DOHH2 (cell line): ENCODE results near the gene PAQR5.
A peak's percentile ranks its signal among the peaks of the same experiment; 100 is the strongest.

Experiments
- H3F3A ChIP-seq: fragments of 200-600 bp; sonication (generic), shearing (Covaris generic); 2 replicates; pipeline ENCODE4 v1.6.0; 2016; ENCODE audit warnings: antibody characterized with exemption, mild to moderate bottlenecking; ENCODE audit not compliant: control insufficient read depth, insufficient read depth
- H3K27ac ChIP-seq: fragments of 200-600 bp; sonication (generic); 2 replicates; pipeline ENCODE4 v1.5.1; 2014; ENCODE audit warnings: low read depth, mild to moderate bottlenecking, low read length, moderate library complexity
- H3K27me3 ChIP-seq: fragments of 200-600 bp; sonication (generic); 2 replicates; pipeline ENCODE4 v1.6.1; 2014; ENCODE audit warnings: mild to moderate bottlenecking, low read length, mixed read lengths; ENCODE audit not compliant: control insufficient read depth
- H3K36me3 ChIP-seq: fragments of 200-600 bp; sonication (generic); 2 replicates; pipeline ENCODE4 v1.6.1; 2014; ENCODE audit warnings: mild to moderate bottlenecking, low read length, moderate library complexity, mixed read lengths; ENCODE audit not compliant: control insufficient read depth
- H3K4me1 ChIP-seq: fragments of 200-600 bp; sonication (generic); 2 replicates; pipeline ENCODE4 v1.6.1; 2014; ENCODE audit warnings: mild to moderate bottlenecking, low read length, mixed read lengths; ENCODE audit not compliant: control insufficient read depth
- H3K4me2 ChIP-seq: fragments of 200-600 bp; sonication (generic); 2 replicates; pipeline ENCODE4 v1.6.0; 2014; ENCODE audit warnings: mild to moderate bottlenecking, low read length, moderate library complexity
- H3K4me3 ChIP-seq: fragments of 200-600 bp; sonication (generic); 2 replicates; pipeline ENCODE4 v1.5.1; 2014; ENCODE audit warnings: mild to moderate bottlenecking, low read length, mixed read lengths
- H3K79me2 ChIP-seq: fragments of 200-600 bp; sonication (generic); 2 replicates; pipeline ENCODE4 v1.6.1; 2014; ENCODE audit warnings: mild to moderate bottlenecking, low read length, mixed read lengths; ENCODE audit not compliant: control insufficient read depth
- H3K9me2 ChIP-seq: fragments of 200-600 bp; sonication (generic); replicated peaks from 2 replicates; pipeline ENCODE4 v1.6.1; 2014; ENCODE audit warnings: mild to moderate bottlenecking, low read length, mixed read lengths; ENCODE audit not compliant: control insufficient read depth
- H3K9me3 ChIP-seq: fragments of 200-600 bp; sonication (generic); 2 replicates; pipeline ENCODE4 v1.6.1; 2014; ENCODE audit warnings: antibody characterized with exemption, low read length, mixed read lengths; ENCODE audit not compliant: control insufficient read depth, insufficient read depth
- H4K20me1 ChIP-seq: fragments of 200-600 bp; sonication (generic); 2 replicates; pipeline ENCODE4 v1.6.0; 2014; ENCODE audit warnings: low read depth, mild to moderate bottlenecking, antibody characterized with exemption, low read length, moderate library complexity; ENCODE audit not compliant: control insufficient read depth, insufficient read depth
- EZH2phosphoT487 ChIP-seq: fragments of 200-600 bp; sonication (generic); IDR thresholded peaks from 2 replicates; pipeline ENCODE4 v1.6.1; 2017; ENCODE audit warnings: borderline replicate concordance, mild to moderate bottlenecking, antibody characterized with exemption, low read length, moderate library complexity, mixed read lengths
- TF ChIP-seq, protein P1 (sequence below): fragments of 200-600 bp; sonication (generic); IDR thresholded peaks from one replicate; pipeline ENCODE4 v1.5.1; 2014; ENCODE audit warnings: antibody characterized with exemption, mild to moderate bottlenecking, low read depth, low read length; ENCODE audit not compliant: poor library complexity, severe bottlenecking

PAQR5 gene

GRCh38 chr15:69302929-69303328, 4.2 kb downstream of the PAQR5 start:
- H4K20me1 ChIP-seq = no peaks in the 10 kb centered on the region
- no peak overlapping the region for H3K27ac ChIP-seq
- H3F3A ChIP-seq = no peaks in the 10 kb centered on the region
- no peaks in the 10 kb centered on the region for H3K4me1 ChIP-seq
- no peaks in the 10 kb centered on the region for H3K9me3 ChIP-seq
- no peaks in the 10 kb centered on the region for H3K36me3 ChIP-seq
- TF ChIP-seq, protein P1, sequence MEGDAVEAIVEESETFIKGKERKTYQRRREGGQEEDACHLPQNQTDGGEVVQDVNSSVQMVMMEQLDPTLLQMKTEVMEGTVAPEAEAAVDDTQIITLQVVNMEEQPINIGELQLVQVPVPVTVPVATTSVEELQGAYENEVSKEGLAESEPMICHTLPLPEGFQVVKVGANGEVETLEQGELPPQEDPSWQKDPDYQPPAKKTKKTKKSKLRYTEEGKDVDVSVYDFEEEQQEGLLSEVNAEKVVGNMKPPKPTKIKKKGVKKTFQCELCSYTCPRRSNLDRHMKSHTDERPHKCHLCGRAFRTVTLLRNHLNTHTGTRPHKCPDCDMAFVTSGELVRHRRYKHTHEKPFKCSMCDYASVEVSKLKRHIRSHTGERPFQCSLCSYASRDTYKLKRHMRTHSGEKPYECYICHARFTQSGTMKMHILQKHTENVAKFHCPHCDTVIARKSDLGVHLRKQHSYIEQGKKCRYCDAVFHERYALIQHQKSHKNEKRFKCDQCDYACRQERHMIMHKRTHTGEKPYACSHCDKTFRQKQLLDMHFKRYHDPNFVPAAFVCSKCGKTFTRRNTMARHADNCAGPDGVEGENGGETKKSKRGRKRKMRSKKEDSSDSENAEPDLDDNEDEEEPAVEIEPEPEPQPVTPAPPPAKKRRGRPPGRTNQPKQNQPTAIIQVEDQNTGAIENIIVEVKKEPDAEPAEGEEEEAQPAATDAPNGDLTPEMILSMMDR = no peak
- TF ChIP-seq EZH2phosphoT487 = no peak
- no peaks in the 10 kb centered on the region for H3K79me2 ChIP-seq
- H3K9me2 ChIP-seq = no peaks in the 10 kb centered on the region
- no peak overlapping the region for H3K4me3 ChIP-seq
- H3K4me2 ChIP-seq = no peak overlapping the region
- H3K27me3 ChIP-seq = peaks cover 23% of the 10 kb centered on the region

- no peaks in the 10 kb centered on the region for H3K4me1 ChIP-seq
- H3K9me2 ChIP-seq = no peaks in the 10 kb centered on the region
- H3F3A ChIP-seq = no peaks in the 10 kb centered on the region
- no peak overlapping the region for H3K4me3 ChIP-seq
- H4K20me1 ChIP-seq = no peaks in the 10 kb centered on the region
- no peaks in the 10 kb centered on the region for H3K9me3 ChIP-seq
- H3K79me2 ChIP-seq = no peaks in the 10 kb centered on the region
- H3K4me2 ChIP-seq = no peak overlapping the region
- no peak overlapping the region for H3K27ac ChIP-seq
- TF ChIP-seq EZH2phosphoT487 = no peak
- TF ChIP-seq, protein P1 = peak; percentile 64
- H3K27me3 ChIP-seq = peaks cover 16% of the 10 kb centered on the region
- no peaks in the 10 kb centered on the region for H3K36me3 ChIP-seq
Measured at GRCh38 chr15:69303337-69304181, 4.8 kb downstream of the PAQR5 start.

DNA sequence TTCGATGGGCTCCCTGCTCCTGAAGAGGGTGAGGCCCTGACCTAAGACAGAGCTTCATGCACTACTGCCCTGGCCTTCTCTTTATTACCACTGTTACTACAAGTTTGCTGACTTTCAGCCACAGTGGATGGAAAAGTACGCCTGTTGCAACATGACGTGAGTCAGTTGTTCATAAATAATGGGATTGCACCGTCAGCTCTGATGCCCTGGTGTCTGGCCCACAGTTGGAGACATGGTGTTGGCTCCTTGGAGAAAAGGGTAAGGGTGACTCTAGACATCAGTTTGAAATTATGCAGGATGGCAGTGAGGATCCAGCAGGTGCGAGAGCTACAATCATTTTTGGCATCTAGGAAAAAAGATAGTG, 5.5 kb downstream of the PAQR5 start:
- no peak overlapping the region for H3K27ac ChIP-seq
- no peak overlapping the region for H3K4me3 ChIP-seq
- H3K4me2 ChIP-seq = no peak overlapping the region

More for the DNA sequence above, 5.5 kb downstream of the PAQR5 start:
- H3K79me2 ChIP-seq = no peaks in the 10 kb centered on the region
- H3K4me1 ChIP-seq = no peaks in the 10 kb centered on the region
- no peaks in the 10 kb centered on the region for H4K20me1 ChIP-seq
- no peaks in the 10 kb centered on the region for H3K36me3 ChIP-seq
- H3K9me3 ChIP-seq = no peaks in the 10 kb centered on the region
- no peaks in the 10 kb centered on the region for H3F3A ChIP-seq
- TF ChIP-seq, protein P1 = no peak
- no peak for TF ChIP-seq EZH2phosphoT487
- H3K27me3 ChIP-seq = peaks cover 10% of the 10 kb centered on the region
- H3K9me2 ChIP-seq = no peaks in the 10 kb centered on the region
